ENCODE results near the gene TMEM121. TPM values are rescaled to one million over a fixed set of nuclear protein-coding genes. Genes with fewer than 3 reads are reported as not detected.

Gene TMEM121
- total RNA-seq, 1 donor from 2014 or later = 2.1 TPM

GRCh38 chr14:105479431-105480158 is 46.8 kb upstream of the TMEM121 start:
- intact Hi-C loops (cut with micrococcal nuclease) = no loop called here
- no peaks in the 10 kb centered on the region for H3K9me3 ChIP-seq (replicated peaks)
- H3K36me3 ChIP-seq = peaks cover 18% of the 10 kb centered on the region
- peak overlapping the region; percentile 100 for H3K27ac ChIP-seq (replicated peaks)
- peaks cover 97% of the 10 kb centered on the region for H3K4me1 ChIP-seq
- H3K27me3 ChIP-seq (ENCODE audit: low read depth) = no peaks in the 10 kb centered on the region
- no peak for TF ChIP-seq CTCF (IDR thresholded peaks at IDR 0.05; ENCODE audit: borderline replicate concordance)
- H3K4me3 ChIP-seq = no peak overlapping the region
- DNase-seq = no peak

GRCh38 chr14:105480199-105480746 is 46.1 kb upstream of the TMEM121 start:
- no peaks in the 10 kb centered on the region for H3K9me3 ChIP-seq (replicated peaks)
- peak overlapping the region; percentile 100 for H3K27ac ChIP-seq (replicated peaks)
- peaks cover 18% of the 10 kb centered on the region for H3K36me3 ChIP-seq
- peaks cover 97% of the 10 kb centered on the region for H3K4me1 ChIP-seq
- TF ChIP-seq CTCF (IDR thresholded peaks at IDR 0.05; ENCODE audit: borderline replicate concordance) = no peak
- H3K27me3 ChIP-seq (ENCODE audit: low read depth) = no peaks in the 10 kb centered on the region
- intact Hi-C loops (cut with micrococcal nuclease) = no loop called here
- peak overlapping the region; percentile 60 for H3K4me3 ChIP-seq
- no peak for DNase-seq

GRCh38 chr14:105480807-105481801 is 45.3 kb upstream of the TMEM121 start:
- H3K9me3 ChIP-seq (replicated peaks) = no peaks in the 10 kb centered on the region
- peak overlapping the region; percentile 60 for H3K4me3 ChIP-seq
- H3K27ac ChIP-seq (replicated peaks) = peak overlapping the region; percentile 100
- H3K4me1 ChIP-seq = peaks cover 97% of the 10 kb centered on the region
- intact Hi-C loops (cut with micrococcal nuclease) = no loop called here
- peak; percentile 100 for TF ChIP-seq CTCF (IDR thresholded peaks at IDR 0.05; ENCODE audit: borderline replicate concordance)
- DNase-seq = peak; percentile 90
- no peaks in the 10 kb centered on the region for H3K27me3 ChIP-seq (ENCODE audit: low read depth)
- H3K36me3 ChIP-seq = peaks cover 18% of the 10 kb centered on the region

GRCh38 chr14:105481886-105482457 is 44.4 kb upstream of the TMEM121 start:
- peak overlapping the region; percentile 60 for H3K4me3 ChIP-seq
- peak; percentile 26 for TF ChIP-seq CTCF (IDR thresholded peaks at IDR 0.05; ENCODE audit: borderline replicate concordance)
- H3K36me3 ChIP-seq = peaks cover 18% of the 10 kb centered on the region
- H3K27ac ChIP-seq (replicated peaks) = peak overlapping the region; percentile 100
- H3K4me1 ChIP-seq = peaks cover 97% of the 10 kb centered on the region
- H3K9me3 ChIP-seq (replicated peaks) = no peaks in the 10 kb centered on the region
- DNase-seq = peak; percentile 93
- no peaks in the 10 kb centered on the region for H3K27me3 ChIP-seq (ENCODE audit: low read depth)
- intact Hi-C loops (cut with micrococcal nuclease) = no loop called here

- DNase-seq = no peak
- Histone ChIP-seq H3K27me3 (ENCODE audit: low read depth) (no peaks in the 10 kb centered on the region), H3K4me1 (peaks cover 99% of the 10 kb centered on the region), H3K27ac (replicated peaks) (peak overlapping the region; percentile 100), H3K9me3 (replicated peaks) (no peaks in the 10 kb centered on the region), H3K36me3 (peaks cover 18% of the 10 kb centered on the region), H3K4me3 (peak overlapping the region; percentile 60)
- intact Hi-C loops (cut with micrococcal nuclease) = no loop called here
- no peak for TF ChIP-seq CTCF (IDR thresholded peaks at IDR 0.05; ENCODE audit: borderline replicate concordance)
Observed at GRCh38 chr14:105482486-105483110, 43.8 kb upstream of the TMEM121 start.
